NCI-H526 treated with DMSO at 0.1 percent for 48 hours (cell line): ENCODE data around the gene ALG10B.

Experiments
- DNase-seq: peaks from one replicate; lab custom pipeline; 2025; lab: John Stamatoyannopoulos, UW

Gene ALG10B

DNA sequence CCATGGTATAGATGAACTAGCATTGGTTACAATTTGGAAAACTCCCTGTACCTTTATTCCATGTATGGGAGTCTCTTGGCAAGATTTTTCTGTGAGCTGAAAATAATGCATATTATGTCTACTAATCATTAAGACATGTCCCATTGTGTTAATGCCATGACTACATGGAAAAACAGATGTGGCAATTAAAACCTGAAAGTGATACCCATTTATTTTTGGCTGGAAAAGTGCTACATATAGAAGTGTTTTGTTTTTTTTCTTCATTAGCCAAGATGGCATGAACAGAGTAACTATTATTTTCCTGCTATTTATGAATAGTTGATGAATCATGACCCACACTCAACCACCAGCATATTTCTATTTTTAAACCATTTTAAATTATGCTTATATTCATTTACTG lies 58.2 kb downstream of the ALG10B start:
- DNase-seq = no peak
